Urothelium cell line (cell line): ENCODE measurements around the gene PALMD.

ENCODE experiments used
- DNase-seq: peaks from one replicate; pipeline ENCODE4 v3.0.0; 2011; ENCODE audit warnings: low spot score, mixed read lengths
- FAIRE-seq: peaks from 2 replicates; lab custom pipeline; 2011; peaks lifted over from hg19 to GRCh38; lab: Jason Lieb, UNC

The PALMD gene

DNA sequence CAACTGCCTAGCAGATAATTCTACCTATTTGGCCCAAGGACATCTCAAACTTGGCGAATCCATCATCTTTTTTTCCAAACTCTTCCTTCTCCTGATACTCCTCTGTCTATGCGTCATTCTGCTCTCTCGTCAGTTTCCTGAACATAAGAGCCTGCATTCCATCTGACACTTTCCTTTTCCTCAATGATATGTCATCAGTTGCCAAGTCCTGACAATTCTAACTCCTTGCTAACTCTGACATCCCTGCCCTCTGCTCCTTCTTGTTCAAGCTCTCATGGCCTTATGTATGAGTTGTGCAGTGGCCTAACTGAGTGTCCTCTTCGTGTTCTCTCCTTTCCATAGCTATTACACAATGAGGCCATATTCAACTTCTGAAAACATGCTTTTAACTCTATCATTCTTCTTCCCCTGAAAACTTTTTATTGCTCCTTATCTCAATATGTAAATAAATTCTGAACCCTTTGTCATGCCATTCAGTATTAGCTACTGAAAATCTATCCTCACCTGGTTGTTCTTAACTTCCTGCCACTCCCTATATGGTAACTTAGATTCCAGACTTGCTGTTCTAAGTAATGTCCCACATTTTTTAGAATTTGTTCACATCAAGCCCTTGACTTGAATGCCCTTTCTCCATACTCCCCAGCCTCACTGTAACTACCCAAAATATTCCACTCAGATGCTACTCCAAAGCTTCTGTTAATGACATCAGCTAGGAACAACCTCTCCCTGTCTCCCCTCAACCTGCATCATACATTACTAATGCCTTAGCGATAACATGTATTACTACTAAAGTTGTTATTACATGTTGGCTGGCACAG lies 11.5 kb downstream of the PALMD start:
- DNase-seq (no peak), FAIRE-seq (no peak)

DNA sequence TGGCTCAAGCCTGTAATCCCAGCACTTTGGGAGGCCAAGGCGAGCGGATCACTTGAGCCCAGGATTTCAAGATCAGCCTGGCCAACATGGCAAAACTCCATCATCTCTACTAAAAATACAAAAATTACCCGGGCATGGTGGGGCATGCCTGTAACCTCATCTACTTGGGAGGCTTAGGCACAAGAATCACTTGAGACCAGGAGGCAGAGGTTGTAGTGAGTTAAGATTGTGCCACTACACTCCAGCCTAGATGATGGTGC lies 12.0 kb downstream of the PALMD start:
- FAIRE-seq = no peak
- no peak for DNase-seq

DNA sequence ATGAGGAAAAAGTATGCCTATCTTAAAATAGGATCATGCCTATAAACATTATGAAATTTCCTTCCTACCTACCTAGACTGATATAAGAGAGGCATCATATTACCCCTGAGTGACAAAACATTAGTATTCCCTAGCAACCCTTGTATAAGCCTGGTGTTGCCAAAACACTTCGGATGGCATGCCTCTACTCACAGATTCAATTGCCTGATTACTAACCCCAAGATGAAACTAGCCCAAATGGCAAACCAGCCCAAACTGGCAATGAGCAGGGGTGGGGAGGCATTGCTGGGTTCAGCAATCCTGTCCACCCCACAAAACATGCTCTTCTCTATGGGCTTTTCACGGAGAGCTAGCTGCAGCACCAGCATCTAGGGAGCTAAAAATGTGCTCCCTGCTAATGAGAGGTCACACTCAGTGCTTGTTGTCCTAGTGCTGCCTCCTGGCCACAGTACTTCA lies 13.9 kb downstream of the PALMD start:
- FAIRE-seq (no peak), DNase-seq (no peak)

DNA sequence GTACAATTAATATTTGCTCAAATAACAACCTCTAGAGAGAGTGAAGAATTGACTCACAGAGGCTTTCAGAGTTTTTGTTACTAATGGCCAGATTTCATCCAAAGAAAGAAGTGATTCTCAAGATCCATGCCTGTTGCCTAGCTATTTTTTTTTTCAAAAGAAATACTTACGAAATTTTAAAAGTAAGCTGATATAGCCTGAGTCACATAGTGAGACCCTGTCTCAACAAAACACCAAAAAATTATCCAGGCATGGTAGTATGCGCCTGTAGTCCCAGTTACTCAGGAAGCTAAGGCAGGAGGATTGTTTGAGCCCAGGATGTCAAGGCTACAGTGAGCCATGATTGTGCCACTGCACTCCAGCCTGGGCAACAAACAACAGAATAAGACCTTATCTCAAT lies 14.6 kb downstream of the PALMD start:
- FAIRE-seq = no peak

DNA sequence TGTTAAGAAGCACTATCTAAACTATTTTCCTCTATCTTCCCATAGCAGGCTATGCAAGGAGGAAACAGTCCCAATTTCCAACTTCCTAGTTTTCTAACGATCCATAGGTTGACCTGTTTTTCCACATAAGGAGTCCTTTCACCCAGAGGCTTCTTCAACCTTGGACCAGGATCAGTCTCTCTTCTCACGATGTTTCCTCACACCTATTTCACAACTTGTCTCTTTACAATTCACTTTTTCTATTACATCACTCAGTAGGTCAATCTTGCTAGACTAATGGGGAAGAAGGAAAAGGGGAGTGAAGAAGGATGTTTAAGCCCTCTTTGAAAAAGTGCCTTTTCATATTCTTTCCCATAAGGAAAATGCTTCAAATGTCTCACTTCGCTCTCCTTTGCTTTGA lies 15.9 kb downstream of the PALMD start:
- FAIRE-seq (no peak), DNase-seq (no peak)

More for the DNA sequence above, 14.6 kb downstream of the PALMD start:
- DNase-seq = no peak

DNA sequence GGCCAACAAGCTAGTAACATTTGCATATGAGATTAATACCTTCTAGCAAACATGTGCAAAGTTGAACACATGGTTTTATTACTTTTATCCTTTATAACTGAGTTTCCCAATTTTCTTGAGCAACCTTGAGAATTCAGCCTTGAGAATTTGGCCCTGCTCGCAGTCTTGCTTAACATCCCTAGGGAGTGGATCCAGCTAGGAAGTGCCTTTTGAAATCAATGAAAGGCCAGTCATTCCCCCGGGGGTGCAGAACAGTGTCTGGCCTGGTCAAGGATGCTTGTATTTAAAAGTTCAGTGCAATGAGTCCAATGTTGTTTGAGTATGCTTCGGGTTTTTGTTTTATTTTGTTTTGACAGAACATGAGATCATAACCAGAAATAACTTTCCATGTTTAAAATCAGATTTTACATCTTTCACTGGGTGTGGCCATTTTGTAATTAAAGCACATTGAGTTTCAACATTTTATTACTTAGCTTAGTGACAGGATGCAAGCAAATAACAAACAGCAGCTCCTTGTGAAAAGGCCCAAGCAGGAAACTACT lies 16.7 kb downstream of the PALMD start:
- FAIRE-seq (no peak), DNase-seq (no peak)

DNA sequence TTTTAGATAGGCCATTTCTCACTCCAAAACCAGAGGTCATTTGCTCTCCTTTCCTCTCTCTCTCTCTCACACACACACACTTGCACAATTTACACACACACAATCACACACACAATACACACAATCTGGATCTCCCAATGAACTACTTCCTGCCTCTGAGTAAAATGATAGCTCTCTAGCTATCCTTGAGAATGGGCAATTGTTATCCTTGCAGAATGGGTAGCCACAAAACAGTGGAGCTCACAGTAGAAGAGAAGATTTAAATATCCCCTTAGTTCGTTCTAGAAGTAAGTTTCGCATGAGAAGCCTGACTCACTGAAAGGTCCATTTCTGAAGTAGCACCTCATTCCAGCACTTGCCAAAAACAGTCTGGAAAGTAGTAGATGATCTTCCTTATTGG lies 17.6 kb downstream of the PALMD start:
- FAIRE-seq (no peak), DNase-seq (no peak)

DNA sequence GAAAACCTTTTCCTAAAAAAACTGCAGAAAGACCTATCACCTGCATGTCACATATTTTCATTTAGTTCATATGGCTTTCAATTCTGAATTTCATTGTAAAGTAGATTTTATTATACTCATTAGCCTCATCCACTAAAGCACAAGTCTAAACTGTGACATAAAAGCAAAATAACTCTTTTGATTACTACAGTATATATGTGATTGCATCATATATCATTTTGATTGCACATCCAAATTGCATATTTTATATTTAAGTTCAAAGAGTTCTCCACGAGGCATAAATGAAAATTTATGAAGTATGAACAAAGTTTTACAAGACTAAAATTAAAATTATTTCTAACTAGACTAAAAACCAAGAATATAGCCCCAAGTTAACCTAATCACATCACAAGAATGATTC lies 19.3 kb downstream of the PALMD start:
- no peak for FAIRE-seq
- no peak for DNase-seq

DNA sequence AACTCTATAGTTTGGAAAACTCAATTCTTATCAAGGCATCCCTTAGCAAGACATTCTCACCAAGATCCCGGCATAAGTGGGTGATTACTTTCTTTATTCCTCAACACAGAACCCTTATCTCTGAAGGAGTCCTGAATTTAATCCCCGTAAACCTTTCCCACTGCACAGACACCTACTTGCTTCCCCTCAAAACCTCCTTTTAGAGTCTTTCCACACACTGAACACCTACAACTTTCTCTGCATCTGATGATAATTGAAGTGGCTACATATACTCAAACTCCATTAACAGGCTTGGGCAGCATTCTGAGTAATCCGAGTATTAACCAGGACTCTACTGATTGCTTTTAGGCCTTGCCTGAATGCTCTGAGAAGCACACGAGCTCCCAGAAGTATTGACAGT lies 23.5 kb downstream of the PALMD start:
- no peak for FAIRE-seq
- no peak for DNase-seq

DNA sequence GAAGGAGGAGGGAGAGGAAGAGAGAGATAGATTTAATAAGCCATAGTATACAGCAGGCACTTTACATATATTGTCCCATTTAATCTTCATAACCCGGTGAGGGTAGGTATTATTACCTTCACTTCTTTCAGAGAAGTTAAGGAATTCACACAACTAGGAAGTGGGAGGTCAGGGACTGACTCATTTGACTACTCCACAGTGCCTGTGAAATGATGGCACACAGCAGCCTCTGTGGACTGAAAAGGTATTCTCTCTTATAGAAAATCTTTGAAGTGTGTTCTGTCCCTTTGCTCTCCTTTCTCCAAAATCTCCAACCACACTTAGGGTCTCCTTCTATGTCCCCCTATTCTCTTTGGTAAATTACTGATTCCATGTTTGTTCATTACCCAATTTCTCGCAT lies 23.9 kb downstream of the PALMD start:
- DNase-seq (no peak), FAIRE-seq (no peak)

DNA sequence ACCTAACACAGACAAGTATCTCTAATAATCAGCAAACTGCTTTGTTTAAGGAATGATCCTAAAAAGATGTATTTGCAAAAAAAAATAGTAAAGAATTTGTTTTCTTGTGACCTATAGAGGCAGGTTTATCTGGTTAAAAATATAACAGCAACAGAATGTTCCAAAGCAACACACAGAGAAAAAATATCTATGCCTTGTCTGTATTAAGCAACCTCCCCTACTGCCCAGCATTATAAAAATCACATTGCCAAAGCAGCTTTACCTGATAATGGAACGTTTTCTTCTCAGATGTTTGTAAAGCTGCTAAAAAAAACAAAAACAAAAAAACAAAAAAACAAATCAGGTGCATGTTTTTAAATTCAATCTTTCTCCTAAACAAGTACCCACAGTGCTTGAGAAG lies 24.7 kb downstream of the PALMD start:
- FAIRE-seq = no peak

DNA sequence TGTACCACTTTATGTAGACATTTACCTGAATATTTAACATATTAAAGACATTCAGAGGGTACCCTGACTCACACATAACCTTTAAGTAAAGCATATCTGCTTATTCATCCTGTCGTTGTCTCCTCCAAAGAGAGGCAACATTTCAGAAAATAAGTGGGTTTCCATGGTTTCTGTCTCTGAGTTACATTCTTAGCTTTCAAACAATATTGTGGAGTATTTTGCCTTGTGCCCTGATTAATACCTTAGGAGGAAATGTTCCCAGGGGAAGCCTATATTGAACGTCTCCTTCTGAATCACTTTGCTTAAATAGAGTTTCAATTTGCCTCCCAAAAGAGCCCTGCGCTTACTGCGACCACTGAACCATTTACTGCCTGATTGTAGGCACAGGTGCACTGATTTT lies 26.1 kb downstream of the PALMD start:
- FAIRE-seq = no peak
- DNase-seq = no peak

More for the DNA sequence above, 24.7 kb downstream of the PALMD start:
- DNase-seq = no peak

DNA sequence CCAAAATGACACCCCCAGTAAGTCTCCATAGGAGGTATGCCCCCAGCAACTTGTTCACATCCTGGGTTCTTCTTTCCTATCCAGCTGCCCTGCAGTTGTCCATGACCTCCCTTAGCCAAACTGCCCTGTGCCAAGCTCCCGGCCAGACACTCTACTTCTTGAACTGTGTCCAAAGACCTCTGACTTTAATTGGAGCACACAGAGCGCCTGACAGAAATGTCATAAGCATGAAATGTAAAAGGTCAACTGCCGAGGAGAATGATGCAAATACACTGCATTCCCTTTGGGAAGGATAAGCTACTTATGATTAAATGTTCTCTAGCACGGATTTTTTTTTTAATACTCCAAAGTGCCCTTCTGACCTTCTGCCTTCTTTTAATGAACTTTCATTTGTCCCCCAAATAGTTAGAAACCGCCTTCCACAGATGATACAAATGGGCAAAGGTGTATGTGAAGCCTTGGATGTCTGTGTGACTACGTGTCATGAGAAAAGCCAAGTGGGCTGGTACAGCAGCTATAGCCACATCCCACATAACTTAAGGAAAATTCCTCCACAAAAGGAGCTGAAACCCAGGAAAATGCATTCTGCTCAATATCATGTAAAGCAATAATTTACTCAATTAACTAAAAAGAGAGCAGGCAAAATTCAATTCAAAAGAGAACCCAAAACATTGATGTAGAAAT lies 26.8 kb downstream of the PALMD start:
- FAIRE-seq (no peak), DNase-seq (no peak)

DNA sequence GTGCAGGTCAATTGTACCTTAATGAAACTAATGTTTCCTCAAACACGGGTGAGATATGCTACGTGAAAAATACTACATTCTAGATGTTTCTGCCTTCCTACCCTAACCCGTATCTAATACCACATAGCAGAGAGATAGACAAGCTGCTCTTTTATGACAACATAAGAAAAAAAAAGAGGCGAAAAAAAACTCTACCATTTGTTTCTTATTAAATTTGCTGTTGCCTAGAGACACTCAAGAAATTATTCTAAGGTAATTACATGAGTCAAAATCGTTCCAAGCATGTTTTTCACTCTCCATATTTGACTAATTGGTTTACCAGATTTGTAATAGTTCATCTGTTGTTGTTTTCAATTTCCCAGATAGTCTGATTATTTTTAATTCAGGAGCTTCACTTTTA lies 27.4 kb downstream of the PALMD start:
- DNase-seq (no peak), FAIRE-seq (no peak)

DNA sequence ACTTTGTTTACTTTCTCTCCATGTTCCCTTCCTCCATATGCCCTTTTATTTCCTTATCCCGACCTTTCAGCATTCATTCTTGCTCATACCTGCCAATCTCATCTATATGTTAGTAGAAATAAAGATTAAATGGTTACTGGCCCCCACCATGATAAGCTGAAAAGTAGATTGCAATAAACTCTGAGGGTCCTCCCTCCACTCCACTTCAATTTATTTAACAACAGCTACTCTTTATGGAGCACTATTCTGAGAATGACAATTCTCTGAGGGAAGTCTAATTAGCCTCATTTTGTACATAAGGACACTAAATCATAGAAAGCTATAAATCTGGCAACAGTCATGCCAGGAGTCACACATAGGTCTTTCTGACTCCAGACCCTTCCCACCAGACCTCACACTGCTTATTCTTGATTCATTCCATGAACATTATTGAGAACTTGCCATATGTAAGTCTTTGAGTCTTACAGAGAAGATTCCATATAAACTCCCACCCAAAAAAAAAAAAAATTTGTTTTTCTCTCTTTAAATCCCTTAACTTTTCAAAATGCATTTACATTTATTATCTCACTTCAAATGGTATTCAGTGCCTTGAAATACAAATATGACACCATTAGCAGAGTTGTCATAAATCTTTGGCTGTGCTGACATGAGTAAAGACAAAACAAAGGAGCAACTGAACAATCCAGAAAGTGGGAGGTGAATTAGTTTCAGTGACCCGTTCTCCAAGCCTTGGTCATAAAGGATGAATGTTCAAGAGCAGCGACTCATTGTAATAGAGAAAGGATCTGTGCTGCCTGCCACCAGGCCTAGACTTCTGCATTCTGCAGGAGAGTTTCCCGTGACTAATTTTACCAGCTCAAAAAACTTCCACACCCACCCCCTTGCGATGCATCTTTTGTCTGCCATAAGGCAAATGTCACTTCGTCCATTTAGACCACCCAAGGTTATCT lies 28.5 kb downstream of the PALMD start:
- no peak for FAIRE-seq
- no peak for DNase-seq

DNA sequence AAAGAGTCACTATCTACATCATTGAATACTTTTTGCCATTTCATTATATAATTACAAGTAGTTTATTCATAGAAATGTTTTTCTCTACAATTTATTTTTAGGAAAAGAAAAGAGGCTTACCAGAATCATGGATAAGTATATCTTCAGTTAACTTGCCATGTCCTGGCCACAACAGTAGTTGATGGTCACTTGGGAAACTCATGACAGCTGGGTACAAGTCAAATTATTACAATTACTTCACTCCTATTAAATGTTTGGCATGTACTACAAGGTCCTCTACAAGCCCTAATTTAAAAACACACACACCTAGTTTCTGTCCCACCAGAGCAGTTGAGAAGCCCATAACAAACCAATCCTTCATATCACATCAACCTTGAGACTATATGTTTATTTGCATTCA lies 29.4 kb downstream of the PALMD start:
- no peak for FAIRE-seq
- no peak for DNase-seq

DNA sequence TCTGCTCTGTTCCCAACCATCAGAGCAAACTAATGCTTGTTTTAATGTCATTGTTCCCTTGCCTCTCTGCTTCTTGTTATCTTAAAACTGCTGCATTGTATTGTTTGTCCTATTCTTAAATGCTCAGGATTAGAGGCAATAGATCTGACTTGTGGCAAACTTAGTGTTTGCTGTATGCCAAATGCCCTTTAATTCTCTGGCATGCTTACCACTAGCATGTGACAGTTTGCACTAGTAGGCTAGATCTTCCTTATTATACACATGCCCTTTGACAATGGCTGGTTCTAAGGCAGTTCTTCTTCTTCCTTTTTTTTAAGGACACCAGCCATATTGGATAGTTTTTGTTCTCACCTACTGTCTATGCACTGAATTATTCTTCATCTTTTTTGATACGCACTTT lies 30.1 kb downstream of the PALMD start:
- DNase-seq (no peak), FAIRE-seq (no peak)

DNA sequence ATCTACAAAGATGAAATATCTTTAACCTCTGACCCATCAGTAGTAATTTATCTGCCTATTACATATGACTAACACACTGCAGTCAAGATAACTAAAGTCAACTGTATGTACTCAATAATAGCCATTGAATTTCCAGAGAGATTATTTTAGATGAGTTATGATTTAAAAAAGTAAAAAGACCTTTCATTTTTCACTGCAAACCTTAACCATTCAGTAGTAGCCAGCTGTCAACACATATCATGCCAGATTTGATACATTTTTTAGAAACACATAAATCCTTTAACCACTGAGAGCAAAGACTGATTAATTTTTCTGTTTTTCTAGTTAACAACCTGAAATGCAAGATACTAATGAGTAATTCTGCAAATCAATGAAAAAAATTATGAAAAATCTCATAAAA lies 31.0 kb downstream of the PALMD start:
- DNase-seq = no peak
- FAIRE-seq = no peak

DNA sequence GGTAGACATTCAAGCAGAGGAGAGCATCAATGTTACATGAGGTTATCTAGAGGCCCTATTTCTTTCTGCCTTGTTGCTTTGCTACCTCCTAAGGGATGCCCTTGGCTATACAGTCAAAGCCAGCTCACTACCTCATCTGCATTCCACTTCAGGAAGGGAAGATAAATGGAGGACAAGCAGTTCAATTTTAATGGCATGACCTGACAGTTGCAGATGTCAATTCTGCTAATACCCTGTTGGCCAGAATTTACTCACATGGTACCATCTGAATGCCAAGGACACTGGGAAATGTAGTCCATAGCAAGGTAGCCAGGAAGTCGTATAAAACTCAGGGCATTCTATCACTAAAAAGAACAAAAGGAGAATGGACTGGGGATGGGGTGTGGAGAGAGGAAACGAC lies 31.5 kb downstream of the PALMD start:
- no peak for FAIRE-seq
- DNase-seq = no peak

DNA sequence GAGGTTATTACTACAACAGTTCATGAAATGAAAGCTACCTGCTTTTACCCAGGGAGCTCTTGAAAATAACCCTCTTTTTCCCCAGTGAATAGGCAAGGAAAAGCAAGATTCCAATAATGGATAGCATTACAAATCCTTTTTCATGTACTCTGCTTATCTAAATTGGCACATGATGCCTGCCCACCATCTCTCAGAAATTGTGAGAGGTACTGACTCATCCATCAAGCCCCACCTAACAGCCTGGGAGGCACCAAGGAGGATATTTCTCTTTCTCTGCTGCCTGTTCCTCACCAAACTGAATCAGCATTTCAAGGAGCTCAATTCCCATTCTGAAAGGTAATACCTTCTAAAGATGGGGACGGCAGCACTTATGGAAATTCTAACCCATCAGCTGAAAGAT lies 34.4 kb downstream of the PALMD start:
- FAIRE-seq = no peak

DNA sequence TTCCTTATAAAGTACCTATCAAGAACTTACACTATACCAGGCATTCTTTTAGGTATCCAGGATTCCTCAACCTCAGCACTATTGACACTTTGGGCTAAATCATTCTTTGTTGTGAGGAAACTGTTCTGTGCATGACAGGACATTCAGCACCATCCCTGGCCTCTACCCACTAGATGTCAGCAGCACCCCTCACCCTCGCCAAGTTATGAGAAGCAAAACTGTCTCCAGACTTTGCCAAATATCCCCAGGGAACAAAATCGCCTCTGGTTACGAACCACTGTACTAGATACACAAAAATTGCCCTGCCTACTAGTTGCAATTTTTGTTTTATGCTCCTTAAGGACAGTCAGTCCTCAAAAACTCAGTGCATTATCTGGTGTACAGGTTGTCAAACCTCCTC lies 35.7 kb downstream of the PALMD start:
- FAIRE-seq = no peak
- no peak for DNase-seq

More for the DNA sequence above, 34.4 kb downstream of the PALMD start:
- no peak for DNase-seq
